Panc1 (cell line): ENCODE data around the gene FUCA2. TPM values are rescaled to one million over a fixed set of nuclear protein-coding genes. Genes with fewer than 3 reads are reported as not detected.

Source experiments
- ATAC-seq: fragments of 200-7000 bp; cut with Tn5 transposase; 2 replicates; pipeline ENCODE4 v1.9.1; 2020; ENCODE audit warnings: mild to moderate bottlenecking, moderate library complexity
- BruUV-seq: library from RNA; stranded (reverse); fragments of 400-500 nt; replicated peaks from 2 replicates; lab custom pipeline; 2021; lab: Mats Ljungman, UMichigan
- CTCF ChIA-PET: fragments of 300-600 bp; sonication (Branson Sonifier 250); formaldehyde crosslinking; loops from one replicate; lab custom pipeline; 2022; ENCODE audit warnings: antibody characterized with exemption; lab: Charles Lee
- POLR2A ChIA-PET: fragments of 300-600 bp; sonication (Branson Sonifier 250); formaldehyde crosslinking; loops from one replicate; lab custom pipeline; 2022; ENCODE audit warnings: antibody characterized with exemption; lab: Charles Lee
- DNase-seq: peaks from one replicate; pipeline ENCODE4 v3.0.0-alpha.2; 2010; ENCODE audit warnings: low read depth, low spot score
- H3K27ac ChIP-seq: 2 replicates; pipeline ENCODE4 v1.5.1; 2011; ENCODE audit warnings: mild to moderate bottlenecking, low read length, inconsistent platforms
- H3K27me3 ChIP-seq: fragments of 200-500 bp; sonication (Bioruptor generic); 2 replicates; pipeline ENCODE4 v1.6.0; 2014; ENCODE audit warnings: low read length, inconsistent platforms; ENCODE audit not compliant: control insufficient read depth, insufficient read depth
- H3K36me3 ChIP-seq: fragments of 200-500 bp; sonication (Bioruptor generic); 2 replicates; pipeline ENCODE4 v1.5.1; 2014; ENCODE audit warnings: inconsistent platforms, mild to moderate bottlenecking, low read length, moderate library complexity; ENCODE audit not compliant: control insufficient read depth, insufficient read depth
- H3K4me1 ChIP-seq: 2 replicates; pipeline ENCODE4 v1.5.1; 2011; ENCODE audit warnings: inconsistent platforms, mild to moderate bottlenecking, low read length, moderate library complexity; ENCODE audit not compliant: control insufficient read depth, insufficient read depth
- H3K4me3 ChIP-seq, 2 experiments: 2 replicates each; pipeline ENCODE4 v1.5.1; 2011 to 2012; ENCODE audit warnings: low read depth in 2 of 2, low read length in 2 of 2, mild to moderate bottlenecking in 2 of 2, inconsistent platforms in 1 of 2, moderate library complexity in 1 of 2
- H3K9me3 ChIP-seq: fragments of 200-500 bp; sonication (Bioruptor generic); 2 replicates; pipeline ENCODE4 v1.5.1; 2014; ENCODE audit warnings: low read depth, mild to moderate bottlenecking, inconsistent platforms, low read length, moderate library complexity; ENCODE audit not compliant: control insufficient read depth, insufficient read depth
- POLR2AphosphoS5 ChIP-seq: IDR thresholded peaks from 2 replicates; pipeline ENCODE4 v1.6.1; 2012; ENCODE audit warnings: mild to moderate bottlenecking, low read depth, low read length, moderate library complexity
- SIN3A ChIP-seq: IDR thresholded peaks from 2 replicates; pipeline ENCODE4 v1.6.1; 2012; ENCODE audit warnings: low read depth, mild to moderate bottlenecking, low read length, moderate library complexity, borderline replicate concordance; ENCODE audit not compliant: insufficient read depth
- TCF7L2 ChIP-seq: IDR thresholded peaks from 2 replicates; pipeline ENCODE4 v1.6.1; 2011; ENCODE audit warnings: mild to moderate bottlenecking, low read depth, low read length, inconsistent platforms
- in situ Hi-C: cut with HindIII; loops from 2 replicates; pipeline ENCODE4 v1.10.0; 2016; ENCODE audit warnings: low sequenced_read_pairs, low pct_unique_long_range_greater_than_20kb
- intact Hi-C: fragments of 100-400 bp; cut with micrococcal nuclease; formaldehyde crosslinking; loops from one replicate; pipeline ENCODE4 v1.10.0; 2022; ENCODE audit not compliant: unreplicated experiment
- total RNA-seq: library from RNA; stranded (reverse); gene quantifications from one replicate; pipeline ENCODE4 v1.2.1, GENCODE V29; 2021; ENCODE audit not compliant: unreplicated experiment
- TF ChIP-seq, protein P1 (sequence below), 2 experiments: IDR thresholded peaks; 2 replicates each; pipeline ENCODE4 v1.6.1; 2011 to 2012; ENCODE audit warnings: low read depth in 2 of 2, control low read depth in 1 of 2, low read length in 1 of 2, mild to moderate bottlenecking in 1 of 2, moderate library complexity in 1 of 2; ENCODE audit not compliant: insufficient read depth in 1 of 2
- TF ChIP-seq, protein P2 (sequence below): fragments of 450-650 bp; IDR thresholded peaks from 2 replicates; pipeline ENCODE4 v1.5.1; 2017; ENCODE audit warnings: mild to moderate bottlenecking

Gene FUCA2
- total RNA-seq, 1 experiment from 2014 or later, result 68.1 TPM

DNA sequence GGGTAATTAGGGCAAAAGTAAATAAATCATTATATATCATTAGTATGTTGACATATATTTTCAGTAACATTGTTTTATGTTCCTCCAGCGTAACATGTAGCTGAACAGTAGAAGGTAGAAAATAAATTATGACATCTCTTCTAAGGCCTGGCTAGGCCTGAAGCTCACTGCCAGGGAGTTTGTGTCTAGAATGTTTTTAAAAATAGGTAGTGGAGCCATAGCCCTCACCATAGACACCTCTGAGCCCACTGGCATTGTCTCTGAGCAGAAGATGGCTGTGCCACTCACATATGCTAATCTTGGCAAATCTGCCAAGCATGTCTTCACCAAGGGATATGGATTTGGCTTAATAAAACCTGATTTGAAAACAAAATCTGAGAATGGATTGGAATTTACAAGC is 21.3 kb downstream of the FUCA2 start:
- in situ Hi-C loops, result no loop called here
- Histone ChIP-seq H3K36me3 (no peaks in the 10 kb centered on the region), H3K4me3 (no peak overlapping the region), H3K4me1 (no peaks in the 10 kb centered on the region), H3K27ac (no peak overlapping the region), H3K27me3 (no peaks in the 10 kb centered on the region), H3K9me3 (no peaks in the 10 kb centered on the region)
- ChIA-PET POLR2A (no interaction called here), CTCF (no interaction called here)
- DNase-seq, result no peak
- intact Hi-C loops, result no loop called here
- no peak for TF ChIP-seq POLR2AphosphoS5
- TF ChIP-seq SIN3A, result no peak
- TF ChIP-seq, protein P1, sequence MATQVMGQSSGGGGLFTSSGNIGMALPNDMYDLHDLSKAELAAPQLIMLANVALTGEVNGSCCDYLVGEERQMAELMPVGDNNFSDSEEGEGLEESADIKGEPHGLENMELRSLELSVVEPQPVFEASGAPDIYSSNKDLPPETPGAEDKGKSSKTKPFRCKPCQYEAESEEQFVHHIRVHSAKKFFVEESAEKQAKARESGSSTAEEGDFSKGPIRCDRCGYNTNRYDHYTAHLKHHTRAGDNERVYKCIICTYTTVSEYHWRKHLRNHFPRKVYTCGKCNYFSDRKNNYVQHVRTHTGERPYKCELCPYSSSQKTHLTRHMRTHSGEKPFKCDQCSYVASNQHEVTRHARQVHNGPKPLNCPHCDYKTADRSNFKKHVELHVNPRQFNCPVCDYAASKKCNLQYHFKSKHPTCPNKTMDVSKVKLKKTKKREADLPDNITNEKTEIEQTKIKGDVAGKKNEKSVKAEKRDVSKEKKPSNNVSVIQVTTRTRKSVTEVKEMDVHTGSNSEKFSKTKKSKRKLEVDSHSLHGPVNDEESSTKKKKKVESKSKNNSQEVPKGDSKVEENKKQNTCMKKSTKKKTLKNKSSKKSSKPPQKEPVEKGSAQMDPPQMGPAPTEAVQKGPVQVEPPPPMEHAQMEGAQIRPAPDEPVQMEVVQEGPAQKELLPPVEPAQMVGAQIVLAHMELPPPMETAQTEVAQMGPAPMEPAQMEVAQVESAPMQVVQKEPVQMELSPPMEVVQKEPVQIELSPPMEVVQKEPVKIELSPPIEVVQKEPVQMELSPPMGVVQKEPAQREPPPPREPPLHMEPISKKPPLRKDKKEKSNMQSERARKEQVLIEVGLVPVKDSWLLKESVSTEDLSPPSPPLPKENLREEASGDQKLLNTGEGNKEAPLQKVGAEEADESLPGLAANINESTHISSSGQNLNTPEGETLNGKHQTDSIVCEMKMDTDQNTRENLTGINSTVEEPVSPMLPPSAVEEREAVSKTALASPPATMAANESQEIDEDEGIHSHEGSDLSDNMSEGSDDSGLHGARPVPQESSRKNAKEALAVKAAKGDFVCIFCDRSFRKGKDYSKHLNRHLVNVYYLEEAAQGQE (IDR thresholded peaks at IDR 0.05; ENCODE audit: insufficient read depth in 1 of 2, low read depth in 2 of 2, low read length in 1 of 2), result no peak
- TF ChIP-seq, protein P2, sequence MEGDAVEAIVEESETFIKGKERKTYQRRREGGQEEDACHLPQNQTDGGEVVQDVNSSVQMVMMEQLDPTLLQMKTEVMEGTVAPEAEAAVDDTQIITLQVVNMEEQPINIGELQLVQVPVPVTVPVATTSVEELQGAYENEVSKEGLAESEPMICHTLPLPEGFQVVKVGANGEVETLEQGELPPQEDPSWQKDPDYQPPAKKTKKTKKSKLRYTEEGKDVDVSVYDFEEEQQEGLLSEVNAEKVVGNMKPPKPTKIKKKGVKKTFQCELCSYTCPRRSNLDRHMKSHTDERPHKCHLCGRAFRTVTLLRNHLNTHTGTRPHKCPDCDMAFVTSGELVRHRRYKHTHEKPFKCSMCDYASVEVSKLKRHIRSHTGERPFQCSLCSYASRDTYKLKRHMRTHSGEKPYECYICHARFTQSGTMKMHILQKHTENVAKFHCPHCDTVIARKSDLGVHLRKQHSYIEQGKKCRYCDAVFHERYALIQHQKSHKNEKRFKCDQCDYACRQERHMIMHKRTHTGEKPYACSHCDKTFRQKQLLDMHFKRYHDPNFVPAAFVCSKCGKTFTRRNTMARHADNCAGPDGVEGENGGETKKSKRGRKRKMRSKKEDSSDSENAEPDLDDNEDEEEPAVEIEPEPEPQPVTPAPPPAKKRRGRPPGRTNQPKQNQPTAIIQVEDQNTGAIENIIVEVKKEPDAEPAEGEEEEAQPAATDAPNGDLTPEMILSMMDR, result no peak
- TF ChIP-seq TCF7L2, result no peak
- BruUV-seq, result no TSS peak
- no peak for ATAC-seq

DNA sequence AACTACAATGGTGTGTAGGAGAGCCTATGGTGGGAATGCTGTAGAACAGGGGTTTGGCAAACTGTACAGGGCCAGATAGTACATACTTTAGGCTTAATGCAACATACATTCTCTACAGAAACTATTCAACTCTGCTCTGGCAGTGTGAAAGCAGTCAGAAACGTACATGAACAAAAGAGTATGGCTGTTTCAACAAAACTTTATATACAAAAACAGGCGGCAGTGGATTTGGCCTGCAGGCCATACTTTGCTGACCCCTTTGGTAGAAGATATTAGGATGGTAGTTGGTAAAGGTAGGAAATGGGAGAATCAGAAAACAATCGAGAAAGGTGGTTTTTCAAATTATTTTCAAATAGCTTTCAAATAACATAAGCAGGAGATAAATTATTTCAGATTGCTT is 24.8 kb downstream of the FUCA2 start:
- in situ Hi-C loops, result no loop called here

More for the DNA sequence above, 24.8 kb downstream of the FUCA2 start:
- H3K36me3 ChIP-seq, result no peaks in the 10 kb centered on the region; the same call in 1 of the 2 replicates
- H3K27ac ChIP-seq, result no peak overlapping the region
- H3K4me3 ChIP-seq, result no peak overlapping the region
- H3K27me3 ChIP-seq, result no peaks in the 10 kb centered on the region
- CTCF ChIA-PET, result no interaction called here
- DNase-seq (no peak), ATAC-seq (no peak)
- POLR2A ChIA-PET, result no interaction called here
- H3K9me3 ChIP-seq, result no peaks in the 10 kb centered on the region
- no TSS peak for BruUV-seq
- H3K4me1 ChIP-seq, result no peaks in the 10 kb centered on the region
- intact Hi-C loops, result no loop called here
- TF ChIP-seq, protein P1 (IDR thresholded peaks at IDR 0.05; ENCODE audit: insufficient read depth in 1 of 2, low read depth in 2 of 2, low read length in 1 of 2), result no peak
- TF ChIP-seq, protein P2, result no peak
- TF ChIP-seq TCF7L2, result no peak
